ENCODE measurements around the gene DARS2.
"Not testable (repeated sequence)": the region's sequence is repeated elsewhere in the genome, so short reads cannot be mapped to it uniquely, and the experiment has no call there.

DARS2 gene

DNA sequence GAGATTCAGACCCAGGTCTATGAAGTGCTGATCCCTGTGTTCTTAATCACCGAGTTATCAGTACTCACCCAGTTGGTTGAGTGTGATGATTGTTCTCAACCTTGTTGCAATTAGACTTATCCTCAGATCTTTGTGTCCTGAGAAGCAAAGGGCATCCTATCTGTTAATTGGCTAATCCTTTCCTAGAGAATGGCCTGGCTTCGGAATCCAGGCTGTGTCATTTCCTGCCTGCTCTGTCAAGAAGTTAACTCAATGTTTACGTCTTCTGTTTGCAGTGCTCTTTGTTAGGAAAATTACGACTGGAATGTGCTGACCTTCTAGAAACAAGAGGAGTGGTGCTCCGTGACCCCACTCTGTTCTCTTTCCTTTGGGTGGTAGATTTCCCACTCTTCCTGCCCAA is 28.6 kb downstream of the DARS2 start:
- no peak overlapping the region for H3K4me3 ChIP-seq (ENCODE audit: low read depth, low read length)
- TF ChIP-seq, protein P1, sequence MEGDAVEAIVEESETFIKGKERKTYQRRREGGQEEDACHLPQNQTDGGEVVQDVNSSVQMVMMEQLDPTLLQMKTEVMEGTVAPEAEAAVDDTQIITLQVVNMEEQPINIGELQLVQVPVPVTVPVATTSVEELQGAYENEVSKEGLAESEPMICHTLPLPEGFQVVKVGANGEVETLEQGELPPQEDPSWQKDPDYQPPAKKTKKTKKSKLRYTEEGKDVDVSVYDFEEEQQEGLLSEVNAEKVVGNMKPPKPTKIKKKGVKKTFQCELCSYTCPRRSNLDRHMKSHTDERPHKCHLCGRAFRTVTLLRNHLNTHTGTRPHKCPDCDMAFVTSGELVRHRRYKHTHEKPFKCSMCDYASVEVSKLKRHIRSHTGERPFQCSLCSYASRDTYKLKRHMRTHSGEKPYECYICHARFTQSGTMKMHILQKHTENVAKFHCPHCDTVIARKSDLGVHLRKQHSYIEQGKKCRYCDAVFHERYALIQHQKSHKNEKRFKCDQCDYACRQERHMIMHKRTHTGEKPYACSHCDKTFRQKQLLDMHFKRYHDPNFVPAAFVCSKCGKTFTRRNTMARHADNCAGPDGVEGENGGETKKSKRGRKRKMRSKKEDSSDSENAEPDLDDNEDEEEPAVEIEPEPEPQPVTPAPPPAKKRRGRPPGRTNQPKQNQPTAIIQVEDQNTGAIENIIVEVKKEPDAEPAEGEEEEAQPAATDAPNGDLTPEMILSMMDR (IDR thresholded peaks at IDR 0.05; ENCODE audit: borderline replicate concordance, insufficient read depth, low read depth, low read length), result no peak

DNA sequence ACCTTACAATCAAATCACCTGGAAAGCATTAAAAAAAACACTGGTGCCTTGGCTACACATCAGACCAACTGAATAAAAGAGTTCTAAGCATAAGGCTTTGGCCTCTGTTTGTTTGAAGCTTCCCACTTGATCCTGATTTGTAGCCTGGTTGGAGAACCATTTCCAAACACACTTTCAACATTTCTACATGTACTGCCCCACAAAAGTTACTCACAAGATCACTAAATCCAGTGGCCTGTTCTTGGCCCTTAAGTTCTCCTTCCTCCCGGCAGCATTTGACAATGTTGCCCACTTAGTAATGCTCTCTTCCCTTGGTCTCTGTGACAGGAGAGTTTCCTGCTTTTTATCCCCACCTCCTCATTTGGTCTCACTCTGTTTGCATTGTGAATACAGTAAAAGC is 31.5 kb downstream of the DARS2 start:
- TF ChIP-seq, protein P1 (IDR thresholded peaks at IDR 0.05; ENCODE audit: borderline replicate concordance, insufficient read depth, low read depth, low read length), result no peak
- no peak overlapping the region for H3K4me3 ChIP-seq (ENCODE audit: low read depth, low read length)

DNA sequence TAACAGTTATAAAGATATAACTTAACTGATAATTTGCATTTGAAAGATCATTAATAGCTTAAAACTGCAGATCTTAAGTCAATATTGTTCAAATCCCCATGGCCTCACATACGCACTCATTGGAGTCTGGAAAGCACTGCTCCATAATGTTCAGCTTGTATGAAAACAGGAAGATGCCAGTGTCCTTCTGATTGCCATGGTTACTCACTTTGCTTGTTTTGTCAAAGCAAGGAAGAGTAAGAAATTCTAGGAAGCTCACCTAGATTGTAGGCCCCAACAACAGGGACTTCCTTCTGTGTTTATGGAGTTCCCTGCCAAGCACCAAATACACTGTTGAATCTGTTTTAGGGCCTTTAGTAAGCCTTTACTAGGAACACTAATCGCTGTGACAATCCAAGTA is 32.4 kb downstream of the DARS2 start:
- TF ChIP-seq, protein P1 (IDR thresholded peaks at IDR 0.05; ENCODE audit: borderline replicate concordance, insufficient read depth, low read depth, low read length), result no peak

DNA sequence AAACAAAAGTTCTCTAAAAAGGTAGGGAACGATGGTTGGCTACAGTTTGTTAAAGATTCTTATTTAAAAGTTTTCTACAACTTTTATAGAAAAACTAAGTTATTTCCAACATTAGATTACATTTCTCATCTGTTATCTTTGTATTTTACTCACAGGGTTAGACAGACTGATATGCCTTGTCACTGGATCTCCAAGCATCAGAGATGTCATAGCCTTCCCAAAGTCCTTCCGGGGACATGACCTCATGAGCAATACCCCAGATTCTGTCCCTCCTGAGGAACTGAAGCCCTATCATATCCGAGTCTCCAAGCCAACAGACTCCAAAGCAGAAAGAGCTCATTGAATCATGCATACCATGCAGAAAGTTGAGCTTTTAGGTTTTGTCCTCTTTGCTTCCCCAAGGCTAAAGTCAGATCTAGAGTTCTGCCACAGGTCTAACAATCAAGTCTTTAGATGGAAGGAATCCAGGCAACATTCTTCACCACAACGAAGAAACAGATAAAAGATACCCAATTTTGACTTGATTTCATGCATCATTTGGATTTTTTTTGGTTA is 33.0 kb downstream of the DARS2 start:
- no peak overlapping the region for H3K4me3 ChIP-seq (ENCODE audit: low read depth, low read length)
- TF ChIP-seq, protein P1 (IDR thresholded peaks at IDR 0.05; ENCODE audit: borderline replicate concordance, insufficient read depth, low read depth, low read length), result no peak

More for the DNA sequence above, 32.4 kb downstream of the DARS2 start:
- H3K4me3 ChIP-seq (ENCODE audit: low read depth, low read length), result no peak overlapping the region

DNA sequence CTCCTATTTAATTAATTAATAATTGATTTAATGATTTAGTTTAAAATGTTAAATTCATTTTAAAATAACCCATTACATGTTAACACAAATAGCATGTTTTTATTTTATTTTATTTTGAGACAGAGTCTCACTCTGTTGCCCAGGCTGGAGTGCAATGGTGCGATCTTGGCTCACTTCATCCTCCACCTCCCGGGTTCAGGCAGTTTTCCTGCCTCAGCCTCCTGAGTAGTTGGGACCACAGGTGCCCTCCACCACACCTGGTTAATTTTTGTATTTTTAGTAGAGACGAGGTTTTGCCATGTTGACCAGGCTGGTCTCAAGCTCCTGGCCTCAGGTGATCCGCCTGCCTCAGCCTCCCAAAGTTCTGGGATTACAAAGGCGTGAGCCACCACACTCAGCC is 35.1 kb downstream of the DARS2 start:
- not testable (repeated sequence) for H3K4me3 ChIP-seq (ENCODE audit: low read depth, low read length)

DNA sequence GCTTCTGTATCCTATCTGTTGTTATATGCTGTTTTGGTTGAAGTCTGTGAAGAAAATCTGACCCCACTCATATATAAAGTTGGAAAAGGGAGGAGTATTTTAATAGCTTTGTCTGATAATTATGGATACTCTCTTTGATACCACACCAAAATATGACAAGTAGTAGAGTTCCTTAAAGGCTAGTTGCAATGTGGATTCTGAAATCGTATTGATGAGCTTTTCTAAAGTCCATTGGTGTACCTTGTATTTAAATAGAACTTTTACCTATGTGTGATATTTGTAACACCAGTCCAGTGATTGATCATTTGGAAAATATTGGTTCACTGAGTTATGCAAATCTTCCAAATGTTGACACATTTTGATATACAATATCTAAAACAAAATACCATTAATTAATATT is 35.6 kb downstream of the DARS2 start:
- H3K4me3 ChIP-seq (ENCODE audit: low read depth, low read length), result no peak overlapping the region
- TF ChIP-seq, protein P1 (IDR thresholded peaks at IDR 0.05; ENCODE audit: borderline replicate concordance, insufficient read depth, low read depth, low read length), result no peak

DNA sequence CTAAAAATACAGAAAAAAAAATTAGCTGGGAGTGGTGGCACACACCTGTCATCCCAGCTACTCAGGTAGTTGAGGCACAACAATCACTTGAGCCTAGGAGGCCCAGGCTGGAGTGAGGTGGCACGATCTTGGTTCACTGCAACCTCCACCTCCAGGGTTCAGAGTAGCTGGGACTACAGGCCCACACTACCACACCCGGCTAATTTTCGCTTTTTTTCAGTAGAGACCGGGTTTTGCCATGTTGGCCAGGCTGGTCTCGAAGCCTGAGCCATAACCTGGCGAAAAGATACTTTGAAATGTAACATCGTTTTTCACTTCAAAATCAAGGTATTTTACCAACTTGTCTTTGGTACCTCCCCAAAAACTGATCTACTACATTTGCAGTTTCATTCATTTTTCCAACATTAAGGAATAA is 37.3 kb downstream of the DARS2 start:
- H3K4me3 ChIP-seq (ENCODE audit: low read depth, low read length), result no peak overlapping the region
- TF ChIP-seq, protein P1 (IDR thresholded peaks at IDR 0.05; ENCODE audit: borderline replicate concordance, insufficient read depth, low read depth, low read length), result no peak

DNA sequence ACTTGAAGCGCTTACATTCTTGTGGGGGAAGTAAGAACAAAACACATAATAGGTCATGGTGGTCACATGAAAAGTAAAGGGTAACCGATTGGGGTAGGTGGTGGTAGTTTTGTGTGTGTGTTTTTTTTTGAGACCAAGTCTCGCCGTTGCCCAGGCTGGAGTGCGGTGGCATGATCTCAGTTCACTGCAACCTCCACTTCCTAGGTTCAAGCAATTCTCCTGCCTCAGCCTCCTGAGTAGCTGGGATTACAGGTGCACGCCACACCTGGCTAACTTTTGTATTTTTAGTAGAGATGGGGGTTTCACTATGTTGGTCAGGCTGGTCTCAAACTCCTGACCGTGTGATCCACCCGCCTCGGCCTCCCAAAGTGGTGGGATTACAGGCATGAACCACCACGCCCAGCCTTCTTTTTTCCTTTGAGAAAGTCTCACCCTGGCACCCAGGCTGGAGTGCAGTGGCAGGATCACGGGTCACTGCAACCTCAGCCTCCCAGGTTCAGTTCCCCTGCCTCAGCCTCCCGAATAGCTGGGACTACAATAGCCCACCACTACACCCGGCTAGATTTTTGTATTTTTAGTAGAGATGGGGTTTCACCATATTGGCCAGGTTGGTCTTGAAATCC is 37.8 kb downstream of the DARS2 start:
- H3K4me3 ChIP-seq (ENCODE audit: low read depth, low read length), result not testable (repeated sequence)

All from GM12875 (cell line).